CD4-positive, alpha-beta T cell treated with Interleukin-6 at 100 ng/mL for 8 hours (primary cell): ENCODE results near the gene CD48.

Source experiments
- DNase-seq: peaks from one replicate; pipeline ENCODE4 v3.0.0-alpha.2; 2020; ENCODE audit warnings: mixed read lengths, low spot score

Gene CD48

DNA sequence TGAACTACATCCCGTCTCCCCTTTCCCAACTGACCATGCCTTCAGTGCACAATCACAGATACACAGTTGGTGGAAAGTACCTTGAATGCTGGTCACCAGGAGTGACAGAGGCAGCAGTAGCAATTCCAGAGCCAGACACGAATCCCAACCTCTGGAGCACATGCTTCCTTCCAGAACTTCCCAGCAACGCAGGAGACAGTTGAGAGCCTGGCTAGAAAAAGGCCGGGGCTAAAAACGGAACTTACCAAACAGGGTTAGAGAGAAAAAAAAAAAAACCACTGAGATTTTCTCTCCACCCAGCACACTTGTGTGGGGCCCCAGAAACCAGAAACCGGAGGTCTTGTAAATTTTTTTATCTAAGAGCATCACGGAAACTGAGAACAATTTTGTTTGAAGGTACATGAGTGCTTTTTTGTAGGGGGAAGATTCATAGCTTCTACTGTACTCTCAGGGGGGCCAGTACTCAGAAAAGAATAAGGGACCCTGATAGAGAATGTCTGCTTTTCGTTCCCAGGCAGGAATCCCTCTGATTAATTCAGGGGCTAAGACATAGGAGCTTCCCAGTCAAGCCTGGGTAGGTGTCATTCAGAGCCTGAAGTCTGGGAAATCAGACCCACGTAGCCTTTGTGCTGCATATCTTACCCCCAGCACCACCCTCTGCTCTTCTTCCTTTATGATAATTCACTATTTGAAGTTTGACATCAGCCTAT is at the start of gene CD48:
TSS of gene CD48 (minus strand) at position 221 of the 710 bp plus-strand sequence. CDS start at position 162, 59 bp downstream.
- peak; percentile 71 for DNase-seq

DNA sequence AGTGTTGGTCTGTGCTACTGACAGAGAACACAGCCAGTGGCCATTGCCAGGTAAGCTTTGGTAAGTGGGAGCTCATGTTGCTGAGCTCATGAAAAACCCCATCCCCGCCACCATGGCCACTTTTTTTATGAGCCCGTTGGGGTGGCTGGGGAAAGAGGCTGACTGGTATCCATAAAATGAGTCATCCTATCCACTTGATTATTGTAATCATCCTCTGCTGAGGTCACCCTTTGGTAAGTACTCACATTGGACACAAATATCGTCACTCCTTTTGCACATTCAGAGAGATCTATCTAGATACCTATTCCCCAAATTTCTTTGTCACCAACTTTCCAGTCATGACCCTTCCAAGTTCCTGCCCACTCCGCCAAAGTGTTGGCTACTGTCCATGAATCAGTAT is 49.4 kb upstream of the CD48 start:
- DNase-seq = no peak

DNA sequence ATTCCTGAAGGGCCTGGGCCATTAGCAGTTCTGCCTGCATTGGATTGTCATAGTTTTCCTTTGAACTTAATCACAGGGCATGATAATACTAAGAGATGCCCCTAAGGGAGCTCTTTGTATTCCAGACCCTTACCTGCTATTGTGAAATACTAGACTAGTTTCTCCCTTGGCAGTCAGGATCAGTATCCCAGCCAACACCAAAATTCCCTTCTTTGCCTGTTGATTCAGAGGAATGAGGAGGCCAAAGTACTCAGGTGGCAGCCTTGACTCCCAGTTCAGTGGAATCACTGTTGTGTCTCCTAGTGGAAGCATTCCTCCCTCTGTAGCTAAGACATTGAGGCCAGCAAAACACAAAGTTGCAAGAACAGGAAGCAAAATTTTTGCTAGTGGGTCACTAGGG is 48.1 kb upstream of the CD48 start:
- no peak for DNase-seq

DNA sequence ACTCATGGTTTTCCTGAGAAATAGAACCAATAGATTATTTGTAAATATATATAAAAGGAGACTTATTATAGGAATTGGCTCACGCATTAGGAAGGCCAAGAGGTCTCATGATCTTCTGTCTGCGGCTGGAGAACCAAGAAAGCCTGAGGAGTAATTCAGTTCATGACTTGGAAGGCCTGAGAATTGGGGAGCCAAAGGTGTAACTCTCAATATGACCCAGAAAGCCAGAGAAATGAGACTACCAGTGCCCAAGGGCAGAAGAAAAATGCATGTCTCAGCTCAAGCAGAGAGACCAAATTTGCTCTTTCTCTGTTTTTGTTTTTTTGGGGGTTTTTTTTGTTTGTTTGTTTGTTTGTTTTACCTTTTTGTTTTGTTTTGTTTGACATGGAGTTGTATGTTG is 46.9 kb upstream of the CD48 start:
- DNase-seq = no peak

DNA sequence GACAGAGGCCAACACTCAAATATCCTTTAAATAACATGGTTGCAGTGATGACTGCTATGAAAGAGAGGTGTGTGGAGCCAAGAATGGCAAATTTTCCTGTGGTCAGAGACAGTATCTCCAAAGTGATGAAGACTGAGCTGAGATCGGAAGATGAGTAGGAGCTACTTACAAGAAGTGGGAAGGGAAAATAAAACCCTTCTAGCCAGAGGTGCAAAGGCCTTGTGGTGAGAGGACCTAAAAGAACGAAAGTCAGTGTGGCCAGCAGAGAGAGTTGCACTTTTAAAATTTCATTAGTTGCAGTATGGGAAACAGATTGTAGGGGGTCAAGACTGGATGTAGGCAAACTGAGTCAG is 45.2 kb upstream of the CD48 start:
- DNase-seq = no peak

DNA sequence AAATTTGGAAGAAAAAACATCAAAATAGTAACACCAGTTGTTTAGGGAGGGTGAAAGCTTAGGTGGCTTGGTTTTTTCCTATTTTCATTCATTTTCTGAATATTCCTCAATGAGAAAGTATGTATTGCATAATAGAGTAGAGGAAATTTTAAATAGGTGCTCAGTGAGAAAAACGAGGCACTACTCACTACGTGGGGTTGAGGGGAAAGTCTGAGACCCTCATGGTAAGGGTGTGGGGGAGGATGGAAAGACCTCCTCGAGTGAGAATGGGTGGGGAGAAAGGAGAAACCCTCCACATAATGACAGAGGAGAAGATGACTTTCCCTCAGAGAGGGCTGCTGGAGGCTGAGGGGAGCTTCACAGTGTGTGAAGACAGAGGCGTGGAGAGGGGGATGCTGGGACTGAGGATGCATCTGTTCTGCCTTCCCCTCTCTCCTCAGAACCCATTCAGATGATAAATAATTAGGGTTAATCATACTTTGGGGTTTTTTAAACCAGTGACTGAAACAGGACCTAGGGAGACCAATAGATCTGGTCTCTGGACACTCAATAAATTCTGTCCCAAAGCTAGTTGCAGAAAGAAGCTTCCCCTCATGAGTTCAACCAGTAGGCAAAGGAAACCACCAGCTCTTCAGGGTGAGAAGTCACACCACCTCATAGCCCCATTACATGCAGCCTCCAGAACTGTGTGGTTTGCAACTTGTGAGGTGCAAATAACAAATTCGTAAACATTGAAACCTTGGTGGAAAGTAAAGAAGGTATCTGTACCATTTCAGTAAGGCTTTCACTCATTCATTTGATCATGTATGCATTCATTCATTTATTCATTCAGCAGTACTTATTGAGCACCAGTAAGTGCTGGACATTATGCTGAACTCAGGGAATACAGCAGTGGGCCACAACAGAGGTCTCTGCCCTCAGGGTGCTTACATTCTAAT is 44.6 kb upstream of the CD48 start:
- DNase-seq = peak; percentile 19

GRCh38 chr1:160755461-160755860 is 43.8 kb upstream of the CD48 start:
- DNase-seq = no peak

DNA sequence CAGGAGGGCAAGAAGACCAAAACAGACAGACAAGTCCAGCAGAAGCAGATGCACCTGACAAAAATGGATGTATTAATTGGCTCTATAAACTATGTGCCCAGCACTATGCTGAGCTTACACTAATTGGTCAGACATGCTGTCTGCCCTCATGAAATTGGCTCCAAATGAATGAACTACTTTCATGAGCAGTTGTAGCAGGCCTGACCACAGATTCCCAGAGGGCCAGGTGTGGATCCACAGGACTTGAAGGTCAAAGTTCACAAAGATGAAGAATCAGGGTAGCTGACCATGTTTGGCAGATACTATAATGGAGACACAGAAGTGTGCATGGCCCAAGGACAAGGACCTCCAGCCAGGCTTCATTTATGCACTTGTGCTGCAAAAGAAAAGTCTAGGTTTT is 42.0 kb upstream of the CD48 start:
- no peak for DNase-seq

DNA sequence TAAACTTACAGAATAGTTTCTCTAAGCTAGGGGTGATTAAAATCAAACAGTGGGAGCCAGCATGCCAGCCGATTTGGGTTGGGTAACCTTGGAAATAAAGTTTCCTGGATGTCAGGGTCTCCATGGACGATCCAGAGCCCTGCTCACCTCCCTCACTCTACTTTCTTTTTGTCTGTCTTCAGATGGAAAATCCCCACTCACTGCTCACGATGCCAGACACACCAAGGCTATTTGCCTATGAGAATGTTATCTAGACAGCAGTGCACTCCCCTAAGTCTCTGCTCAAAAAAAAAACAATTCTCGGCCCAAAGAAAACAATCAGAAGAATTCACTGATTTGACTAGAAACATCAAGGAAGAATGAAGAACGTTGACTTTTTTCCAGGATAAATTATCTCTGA is 41.3 kb upstream of the CD48 start:
- no peak for DNase-seq

- no peak for DNase-seq
Observed at GRCh38 chr1:160752406-160752805, 40.8 kb upstream of the CD48 start.

DNA sequence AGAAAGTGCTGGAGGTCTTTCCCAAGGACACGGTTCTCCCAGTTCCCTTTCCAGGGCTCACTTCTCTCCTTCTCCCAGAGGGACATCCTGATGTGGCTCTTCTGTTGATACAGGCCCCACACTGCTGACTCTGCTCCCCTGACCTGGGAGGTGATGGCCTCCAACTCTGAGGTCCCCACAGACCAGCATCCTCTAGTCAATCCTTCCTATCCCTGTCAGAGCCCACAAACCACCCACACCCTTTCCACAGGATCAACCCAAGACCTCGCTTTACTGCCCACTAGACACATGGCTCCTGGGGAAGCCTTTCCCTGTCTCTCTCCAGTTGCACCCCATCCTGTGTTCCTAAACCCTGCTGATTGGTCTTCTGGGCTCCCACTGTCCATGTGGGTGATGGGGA is 39.0 kb upstream of the CD48 start:
- DNase-seq = no peak

GRCh38 chr1:160748878-160749269 is 37.3 kb upstream of the CD48 start:
- no peak for DNase-seq

DNA sequence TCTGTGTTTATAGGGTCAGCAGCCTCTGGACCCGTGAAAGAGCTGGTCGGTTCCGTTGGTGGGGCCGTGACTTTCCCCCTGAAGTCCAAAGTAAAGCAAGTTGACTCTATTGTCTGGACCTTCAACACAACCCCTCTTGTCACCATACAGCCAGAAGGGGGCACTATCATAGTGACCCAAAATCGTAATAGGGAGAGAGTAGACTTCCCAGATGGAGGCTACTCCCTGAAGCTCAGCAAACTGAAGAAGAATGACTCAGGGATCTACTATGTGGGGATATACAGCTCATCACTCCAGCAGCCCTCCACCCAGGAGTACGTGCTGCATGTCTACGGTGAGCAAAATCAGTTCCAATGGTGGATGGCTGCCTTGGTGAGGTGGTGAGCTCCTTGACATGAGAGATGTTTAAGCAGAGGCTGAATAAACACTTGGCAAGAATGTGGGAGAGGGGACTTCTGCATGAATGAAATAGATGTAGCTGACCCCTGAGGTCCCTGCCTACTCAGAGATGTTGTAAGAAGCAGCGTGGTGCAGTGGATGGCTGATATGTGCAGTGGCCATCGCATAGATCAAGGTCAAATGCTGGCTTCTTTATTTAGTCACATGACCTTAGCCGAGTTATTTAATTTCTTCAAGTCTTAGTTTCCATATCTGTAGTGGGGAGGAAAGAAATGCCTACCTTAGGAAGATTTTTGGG is 36.7 kb upstream of the CD48 start:
- no peak for DNase-seq

DNA sequence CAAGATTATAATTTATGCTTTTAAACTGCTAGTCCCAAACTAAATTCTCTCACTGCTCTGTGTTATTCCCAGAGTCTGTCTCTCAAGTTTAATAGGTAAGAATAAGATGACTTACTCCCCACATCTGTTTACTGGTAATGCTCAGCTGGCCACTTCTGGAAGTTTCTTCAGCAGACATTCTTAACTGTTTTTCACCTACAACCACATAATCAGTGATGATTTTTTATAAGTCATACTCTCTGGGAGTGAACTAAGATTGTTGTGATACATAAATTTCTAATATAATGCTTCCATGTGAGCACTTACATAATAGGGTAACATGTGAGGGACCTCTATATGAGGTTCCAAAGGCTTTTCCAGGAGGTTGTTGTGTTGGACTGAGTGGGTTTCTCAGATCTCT is 36.1 kb upstream of the CD48 start:
- DNase-seq = no peak

DNA sequence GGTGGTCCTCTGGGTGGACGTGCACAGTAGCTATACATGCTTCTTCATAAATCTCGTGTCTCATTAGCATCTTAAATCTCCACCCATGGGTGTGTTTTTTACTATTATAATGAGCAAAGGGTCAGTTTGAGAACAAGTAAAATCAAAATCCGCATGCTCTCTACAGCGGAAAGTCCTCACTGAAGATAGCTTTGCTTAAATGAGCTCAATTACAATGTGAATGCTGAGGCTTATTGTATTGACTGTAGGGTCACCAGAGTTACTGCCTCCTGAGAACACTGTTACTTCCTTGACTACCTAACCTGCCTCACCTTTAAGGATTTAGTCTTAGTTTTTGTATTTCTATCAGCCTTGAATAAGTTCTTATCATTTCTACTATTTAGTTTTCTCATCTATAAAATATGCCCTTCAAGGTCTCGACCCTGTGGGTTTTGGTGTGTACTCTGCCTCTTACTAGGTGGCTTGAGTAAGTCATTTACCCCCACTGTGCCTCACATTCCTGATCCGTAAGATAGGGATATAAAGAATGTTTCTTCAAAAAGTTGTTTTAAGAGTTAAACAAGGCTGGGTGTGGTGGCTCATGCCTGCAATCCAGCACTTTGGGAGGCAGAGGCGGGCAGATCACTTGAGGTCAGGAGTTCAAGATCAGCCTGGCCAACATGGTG is 35.3 kb upstream of the CD48 start:
- DNase-seq = no peak

- DNase-seq = no peak
Observed at GRCh38 chr1:160745551-160745950, 33.9 kb upstream of the CD48 start.

- no peak for DNase-seq
Observed at GRCh38 chr1:160744852-160745520, 33.4 kb upstream of the CD48 start.

- DNase-seq = peak; percentile 33
Observed at GRCh38 chr1:160744199-160744851, 32.7 kb upstream of the CD48 start.

GRCh38 chr1:160743266-160743665 is 31.6 kb upstream of the CD48 start:
- no peak for DNase-seq

DNA sequence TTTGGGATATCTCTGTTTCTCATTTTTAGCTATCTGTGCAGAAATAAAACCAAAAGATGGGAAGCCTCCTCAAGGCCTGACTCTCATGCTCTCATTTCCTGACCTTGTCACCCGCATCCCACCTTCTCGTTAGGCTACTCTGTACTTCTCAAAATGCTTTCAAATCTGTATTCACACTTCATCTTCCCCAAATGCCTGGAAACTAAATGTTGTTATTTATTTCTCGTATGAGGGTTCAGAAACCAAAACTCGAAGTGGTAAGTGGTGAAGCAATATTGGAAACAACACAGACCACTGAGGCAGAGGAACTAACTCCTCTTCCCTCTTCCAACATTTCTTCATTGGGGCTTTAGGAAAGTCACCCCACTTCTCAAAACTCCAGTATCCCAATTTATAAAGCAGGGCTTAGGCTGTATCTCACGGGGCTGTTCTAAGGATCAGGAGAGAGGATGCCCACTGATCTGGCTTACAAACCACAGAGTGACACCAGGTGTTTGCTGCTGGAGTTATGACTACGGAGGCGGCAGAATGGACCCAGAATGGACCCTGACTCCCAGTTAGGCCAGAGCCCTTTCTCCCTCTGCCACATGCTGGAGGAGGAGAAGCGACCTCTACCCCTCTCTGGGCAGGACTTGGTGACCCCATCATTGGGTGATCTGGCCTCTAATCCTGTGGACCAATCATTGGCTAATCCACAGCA is 31.0 kb upstream of the CD48 start:
- DNase-seq = no peak
